WI38 (cell line): ENCODE data around the gene IFT20.

ENCODE experiments used
- H3K4me3 ChIP-seq: 2 replicates; pipeline ENCODE4 v1.5.1; 2011; ENCODE audit warnings: low read depth, mild to moderate bottlenecking, control low read depth, low read length
- TF ChIP-seq, protein P1 (sequence below): IDR thresholded peaks from 2 replicates; pipeline ENCODE4 v1.5.1; 2012; ENCODE audit warnings: low read depth, mild to moderate bottlenecking, control low read depth, low read length

IFT20 gene

GRCh38 chr17:28331891-28332420 lies 3.3 kb downstream of the IFT20 start:
- TF ChIP-seq, protein P1, sequence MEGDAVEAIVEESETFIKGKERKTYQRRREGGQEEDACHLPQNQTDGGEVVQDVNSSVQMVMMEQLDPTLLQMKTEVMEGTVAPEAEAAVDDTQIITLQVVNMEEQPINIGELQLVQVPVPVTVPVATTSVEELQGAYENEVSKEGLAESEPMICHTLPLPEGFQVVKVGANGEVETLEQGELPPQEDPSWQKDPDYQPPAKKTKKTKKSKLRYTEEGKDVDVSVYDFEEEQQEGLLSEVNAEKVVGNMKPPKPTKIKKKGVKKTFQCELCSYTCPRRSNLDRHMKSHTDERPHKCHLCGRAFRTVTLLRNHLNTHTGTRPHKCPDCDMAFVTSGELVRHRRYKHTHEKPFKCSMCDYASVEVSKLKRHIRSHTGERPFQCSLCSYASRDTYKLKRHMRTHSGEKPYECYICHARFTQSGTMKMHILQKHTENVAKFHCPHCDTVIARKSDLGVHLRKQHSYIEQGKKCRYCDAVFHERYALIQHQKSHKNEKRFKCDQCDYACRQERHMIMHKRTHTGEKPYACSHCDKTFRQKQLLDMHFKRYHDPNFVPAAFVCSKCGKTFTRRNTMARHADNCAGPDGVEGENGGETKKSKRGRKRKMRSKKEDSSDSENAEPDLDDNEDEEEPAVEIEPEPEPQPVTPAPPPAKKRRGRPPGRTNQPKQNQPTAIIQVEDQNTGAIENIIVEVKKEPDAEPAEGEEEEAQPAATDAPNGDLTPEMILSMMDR, result no peak
- H3K4me3 ChIP-seq, result no peak overlapping the region

- TF ChIP-seq, protein P1, result no peak
- H3K4me3 ChIP-seq, result no peak overlapping the region
Observed at GRCh38 chr17:28330671-28331070, 4.6 kb downstream of the IFT20 start.

- H3K4me3 ChIP-seq, result no peak overlapping the region
- TF ChIP-seq, protein P1, result no peak
Observed at GRCh38 chr17:28328325-28328724, 6.9 kb downstream of the IFT20 start.

GRCh38 chr17:28327709-28328108 lies 7.6 kb downstream of the IFT20 start:
- TF ChIP-seq, protein P1, result no peak
- no peak overlapping the region for H3K4me3 ChIP-seq

GRCh38 chr17:28327031-28327607 lies 8.2 kb downstream of the IFT20 start:
- TF ChIP-seq, protein P1, result no peak

GRCh38 chr17:28326114-28326513 lies 9.2 kb downstream of the IFT20 start:
- H3K4me3 ChIP-seq, result no peak overlapping the region
- TF ChIP-seq, protein P1, result no peak

More at GRCh38 chr17:28327031-28327607, 8.2 kb downstream of the IFT20 start:
- H3K4me3 ChIP-seq, result no peak overlapping the region

DNA sequence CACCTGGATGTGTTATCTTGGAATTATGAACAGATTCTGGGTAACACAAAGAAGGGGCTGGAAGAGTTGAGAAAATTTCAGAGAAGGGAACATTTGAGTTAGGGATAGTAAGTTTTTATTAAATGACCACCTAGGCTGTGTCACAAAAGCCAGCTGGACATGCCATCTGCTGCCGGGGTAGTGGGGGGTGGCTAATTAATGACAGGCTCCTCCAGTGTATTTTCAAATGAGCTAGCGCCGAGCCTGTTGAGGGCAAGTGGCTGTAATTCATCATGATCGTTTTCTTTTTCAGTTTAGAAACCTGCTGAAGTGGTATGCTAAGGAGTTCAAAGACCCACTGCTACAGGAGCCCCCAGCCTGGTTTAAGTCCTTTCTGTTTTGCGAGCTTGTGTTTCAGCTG lies 10.1 kb downstream of the IFT20 start:
- no peak overlapping the region for H3K4me3 ChIP-seq
- TF ChIP-seq, protein P1, result no peak
